IMR-90 (cell line): ENCODE results near the gene PI4K2B. TPM values are rescaled to one million over a fixed set of nuclear protein-coding genes. Genes with fewer than 3 reads are reported as not detected.

ENCODE experiments used
- ATAC-seq: fragments of 200-7000 bp; cut with Tn5 transposase; 2 replicates; pipeline ENCODE4 v1.9.1; 2020; ENCODE audit warnings: low read depth, mild to moderate bottlenecking, moderate library complexity
- BruUV-seq: library from RNA; stranded (reverse); fragments of 400-500 nt; replicated peaks from 2 replicates; lab custom pipeline; 2021; lab: Mats Ljungman, UMichigan
- CTCF ChIA-PET: fragments of 300-600 bp; formaldehyde crosslinking; extraction: SDS; loops from one replicate; lab custom pipeline; 2021; ENCODE audit warnings: antibody characterized with exemption; lab: Yijun Ruan, JAX
- POLR2A ChIA-PET: fragments of 300-600 bp; sonication (Branson Sonifier 250); formaldehyde crosslinking; loops from one replicate; lab custom pipeline; 2022; ENCODE audit warnings: antibody characterized with exemption; ENCODE audit not compliant: unreplicated experiment; lab: Charles Lee
- DNase-seq: peaks from one replicate; pipeline ENCODE4 v3.0.0; 2013
- H2AFZ ChIP-seq: replicated peaks from 2 replicates; pipeline ENCODE3; 2013; ENCODE audit warnings: low read length, mild to moderate bottlenecking; ENCODE audit not compliant: poor library complexity
- H2AK5ac ChIP-seq: 2 replicates; pipeline ENCODE4 v1.6.1; 2013; ENCODE audit warnings: low read depth, low read length, inconsistent platforms
- H2AK9ac ChIP-seq: replicated peaks from 2 replicates; pipeline ENCODE3; 2013; ENCODE audit warnings: mild to moderate bottlenecking, low read depth, low read length, moderate library complexity; ENCODE audit not compliant: poor library complexity
- H2BK120ac ChIP-seq: 2 replicates; pipeline ENCODE4 v1.6.1; 2013; ENCODE audit warnings: low read depth, low read length, inconsistent platforms
- H2BK15ac ChIP-seq: 3 replicates; pipeline ENCODE4 v1.6.1; 2013; ENCODE audit warnings: low read depth, low read length, inconsistent platforms
- H2BK20ac ChIP-seq: 2 replicates; pipeline ENCODE4 v1.6.1; 2013; ENCODE audit warnings: low read depth, mild to moderate bottlenecking, inconsistent platforms, low read length, moderate library complexity
- H2BK5ac ChIP-seq: 2 replicates; pipeline ENCODE4 v1.6.1; 2013; ENCODE audit warnings: mild to moderate bottlenecking, low read depth, low read length, inconsistent platforms; ENCODE audit not compliant: poor library complexity, severe bottlenecking
- H3K14ac ChIP-seq: replicated peaks from 2 replicates; pipeline ENCODE4 v1.6.1; 2013; ENCODE audit warnings: low read depth, low read length, inconsistent platforms
- H3K18ac ChIP-seq: 2 replicates; pipeline ENCODE4 v1.6.1; 2013; ENCODE audit warnings: low read depth, low read length, control low read depth
- H3K23ac ChIP-seq: 2 replicates; pipeline ENCODE4 v1.6.1; 2013; ENCODE audit warnings: low read depth, low read length, inconsistent platforms
- H3K27ac ChIP-seq: 2 replicates; pipeline ENCODE4 v1.5.1; 2013; ENCODE audit warnings: mild to moderate bottlenecking, control low read depth, low read length; ENCODE audit not compliant: insufficient read depth
- H3K27me3 ChIP-seq: 2 replicates; pipeline ENCODE4 v1.6.1; 2013; ENCODE audit warnings: low read length; ENCODE audit not compliant: control insufficient read depth, insufficient read depth
- H3K36me3 ChIP-seq: 2 replicates; pipeline ENCODE4 v1.6.1; 2013; ENCODE audit warnings: low read length, mixed read lengths; ENCODE audit not compliant: control insufficient read depth, insufficient read depth
- H3K4ac ChIP-seq: 2 replicates; pipeline ENCODE4 v1.6.1; 2013; ENCODE audit warnings: low read depth, low read length, inconsistent platforms
- H3K4me1 ChIP-seq: 2 replicates; pipeline ENCODE4 v1.6.1; 2013; ENCODE audit warnings: low read length, mixed read lengths; ENCODE audit not compliant: control insufficient read depth, insufficient read depth
- H3K4me2 ChIP-seq: 2 replicates; pipeline ENCODE4 v1.6.1; 2013; ENCODE audit warnings: low read depth, mild to moderate bottlenecking, control low read depth, low read length, moderate library complexity
- H3K4me3 ChIP-seq: 2 replicates; pipeline ENCODE4 v1.5.1; 2013; ENCODE audit warnings: low read depth, mild to moderate bottlenecking, control low read depth, low read length, moderate library complexity; ENCODE audit not compliant: insufficient read depth
- H3K56ac ChIP-seq: 2 replicates; pipeline ENCODE4 v1.6.1; 2013; ENCODE audit warnings: low read length, inconsistent platforms; ENCODE audit not compliant: insufficient read depth; ENCODE audit errors: extremely low read depth
- H3K79me1 ChIP-seq, 2 experiments: 2 replicates each; pipeline ENCODE4 v1.6.1; 2013; ENCODE audit warnings: low read length in 2 of 2, inconsistent platforms in 1 of 2, low read depth in 1 of 2
- H3K9ac ChIP-seq: 2 replicates; pipeline ENCODE4 v1.6.1; 2013; ENCODE audit warnings: low read depth, low read length, control low read depth
- H3K9me1 ChIP-seq: 2 replicates; pipeline ENCODE4 v1.6.1; 2013; ENCODE audit warnings: low read length, inconsistent platforms; ENCODE audit not compliant: insufficient read depth
- H3K9me3 ChIP-seq: 2 replicates; pipeline ENCODE4 v1.6.1; 2013; ENCODE audit warnings: low read length; ENCODE audit not compliant: control insufficient read depth, insufficient read depth
- H4K20me1 ChIP-seq: 2 replicates; pipeline ENCODE4 v1.6.1; 2013; ENCODE audit warnings: low read length, inconsistent platforms; ENCODE audit not compliant: insufficient read depth
- H4K5ac ChIP-seq: 2 replicates; pipeline ENCODE4 v1.6.1; 2013; ENCODE audit warnings: mild to moderate bottlenecking, low read depth, low read length, control low read depth
- H4K8ac ChIP-seq, 2 experiments: 2 replicates each; pipeline ENCODE4 v1.6.1; 2013; ENCODE audit warnings: low read depth in 2 of 2, low read length in 2 of 2, control low read depth in 1 of 2, inconsistent platforms in 1 of 2
- H4K91ac ChIP-seq: 2 replicates; pipeline ENCODE4 v1.6.1; 2013; ENCODE audit warnings: low read depth, low read length, inconsistent platforms; ENCODE audit not compliant: insufficient read depth
- RAD21 ChIP-seq: IDR thresholded peaks from 2 replicates; pipeline ENCODE4 v1.6.1; 2012; ENCODE audit warnings: low read length, improper control_type of control experiment
- WGBS, 2 experiments: methylation state at CpG; one replicate each; pipeline versions ENCODE4 v1.1.5 to v1.1.7; 2013; ENCODE audit warnings: missing lambda C conversion rate in 2 of 2; ENCODE audit not compliant: insufficient read length in 1 of 2; ENCODE audit errors: extremely low coverage in 2 of 2; 5-methylcytosine and 5-hydroxymethylcytosine counted together
- dilution Hi-C: fragments of 300-500 bp; cut with HindIII; formaldehyde crosslinking; loops from one replicate; pipeline ENCODE4 v1.14.3; 2018; ENCODE audit warnings: low sequenced_read_pairs; ENCODE audit not compliant: unreplicated experiment
- in situ Hi-C: fragments of 300-500 bp; cut with MboI; formaldehyde crosslinking; loops from 3 replicates; pipeline ENCODE4 v1.14.3; 2019; ENCODE audit warnings: low sequenced_read_pairs, inconsistent platforms, mixed read lengths
- intact Hi-C: fragments of 100-400 bp; cut with micrococcal nuclease; formaldehyde crosslinking; loops from 2 replicates; pipeline ENCODE4 v1.10.0; 2022
- polyA plus RNA-seq, 3 experiments: library from polyadenylated mRNA; depleted of rRNA; stranded (reverse); fragments of >200 nt; gene quantifications; 2 replicates each; pipeline ENCODE4 v1.2.3, GENCODE V29; 2012; ENCODE audit warnings: low replicate concordance in 1 of 3
- total RNA-seq: library from RNA; depleted of rRNA; stranded (reverse); fragments of >200 nt; gene quantifications from 2 replicates; pipeline ENCODE4 v1.2.3, GENCODE V29; 2012
- TF ChIP-seq, protein P1 (sequence below): conservative IDR thresholded peaks from 2 replicates; pipeline ENCODE4 v1.5.1; 2012; ENCODE audit warnings: mild to moderate bottlenecking, low read depth, low read length, improper control_type of control experiment

PI4K2B gene
- total and polyA plus RNA-seq, 2 of the 4 experiments (the other 2 are of a cell fraction) = 6.5 to 7.6 TPM

DNA sequence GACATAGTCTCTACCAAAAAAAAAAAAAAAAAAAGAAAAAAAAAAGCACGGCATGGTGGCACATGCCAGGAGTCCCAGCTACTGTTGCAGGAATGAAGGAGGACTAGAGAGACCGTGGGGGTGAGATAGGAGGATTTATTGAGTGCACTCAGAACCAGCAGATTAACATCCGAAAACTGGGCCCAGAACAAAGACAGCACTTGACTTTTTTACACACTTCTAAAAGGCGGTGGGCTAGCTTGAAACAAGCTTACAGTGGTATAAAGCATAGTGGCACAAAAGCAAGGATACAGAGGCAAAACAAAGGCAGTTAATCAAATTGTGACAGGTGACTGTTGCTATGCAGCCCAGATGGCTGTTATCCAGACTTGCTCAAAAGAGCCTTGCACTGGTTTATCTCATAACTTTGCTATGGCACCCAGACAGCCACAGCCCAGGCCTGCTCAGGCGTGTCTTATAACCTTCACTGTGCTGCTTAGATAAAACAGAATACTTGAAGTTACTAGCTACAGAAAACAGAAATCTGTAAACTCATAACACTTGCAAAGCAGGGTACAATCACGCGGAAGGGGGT is 9.9 kb upstream of the PI4K2B start:
- no TSS peak for BruUV-seq
- Histone ChIP-seq H3K4me1 (no peaks in the 10 kb centered on the region), H4K5ac (no peak overlapping the region), H2AFZ (no peak overlapping the region), H3K56ac (no peak overlapping the region), H2BK5ac (no peak overlapping the region), H2BK120ac (no peak overlapping the region), H2BK20ac (no peak overlapping the region), H3K79me1 (no peaks in the 10 kb centered on the region), H3K4me3 (no peak overlapping the region), H3K4ac (no peak overlapping the region), H3K9me3 (peaks cover 12% of the 10 kb centered on the region), H3K9me1 (no peaks in the 10 kb centered on the region), H2AK9ac (no peak overlapping the region), H3K36me3 (no peaks in the 10 kb centered on the region), H3K27me3 (no peaks in the 10 kb centered on the region), H2AK5ac (no peak overlapping the region), H3K9ac (no peak overlapping the region), H3K23ac (no peak overlapping the region), H4K91ac (no peak overlapping the region), H3K14ac (no peak overlapping the region), H3K27ac (no peak overlapping the region), H2BK15ac (no peak overlapping the region), H3K4me2 (no peak overlapping the region), H3K18ac (no peak overlapping the region), H4K20me1 (no peaks in the 10 kb centered on the region), H4K8ac (no peak overlapping the region)
- intact Hi-C loops = no loop called here
- dilution Hi-C loops = no loop called here
- WGBS, 2 experiments = no CpG with 5 or more reads among the region's 7 CpGs
- CTCF ChIA-PET = interaction anchor here (0.7 kb wide), 1 partner anchor 1787 kb away, joined by 4 read pairs; no protein-coding TSS in a partner anchor
- in situ Hi-C loops = no loop called here
- DNase-seq = peak; percentile 22
- no peak for ATAC-seq
- POLR2A ChIA-PET = no interaction called here
- no peak for TF ChIP-seq RAD21
- TF ChIP-seq, protein P1, sequence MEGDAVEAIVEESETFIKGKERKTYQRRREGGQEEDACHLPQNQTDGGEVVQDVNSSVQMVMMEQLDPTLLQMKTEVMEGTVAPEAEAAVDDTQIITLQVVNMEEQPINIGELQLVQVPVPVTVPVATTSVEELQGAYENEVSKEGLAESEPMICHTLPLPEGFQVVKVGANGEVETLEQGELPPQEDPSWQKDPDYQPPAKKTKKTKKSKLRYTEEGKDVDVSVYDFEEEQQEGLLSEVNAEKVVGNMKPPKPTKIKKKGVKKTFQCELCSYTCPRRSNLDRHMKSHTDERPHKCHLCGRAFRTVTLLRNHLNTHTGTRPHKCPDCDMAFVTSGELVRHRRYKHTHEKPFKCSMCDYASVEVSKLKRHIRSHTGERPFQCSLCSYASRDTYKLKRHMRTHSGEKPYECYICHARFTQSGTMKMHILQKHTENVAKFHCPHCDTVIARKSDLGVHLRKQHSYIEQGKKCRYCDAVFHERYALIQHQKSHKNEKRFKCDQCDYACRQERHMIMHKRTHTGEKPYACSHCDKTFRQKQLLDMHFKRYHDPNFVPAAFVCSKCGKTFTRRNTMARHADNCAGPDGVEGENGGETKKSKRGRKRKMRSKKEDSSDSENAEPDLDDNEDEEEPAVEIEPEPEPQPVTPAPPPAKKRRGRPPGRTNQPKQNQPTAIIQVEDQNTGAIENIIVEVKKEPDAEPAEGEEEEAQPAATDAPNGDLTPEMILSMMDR = no peak
